Measurements from ENCODE around the gene GOLT1A.

DNA sequence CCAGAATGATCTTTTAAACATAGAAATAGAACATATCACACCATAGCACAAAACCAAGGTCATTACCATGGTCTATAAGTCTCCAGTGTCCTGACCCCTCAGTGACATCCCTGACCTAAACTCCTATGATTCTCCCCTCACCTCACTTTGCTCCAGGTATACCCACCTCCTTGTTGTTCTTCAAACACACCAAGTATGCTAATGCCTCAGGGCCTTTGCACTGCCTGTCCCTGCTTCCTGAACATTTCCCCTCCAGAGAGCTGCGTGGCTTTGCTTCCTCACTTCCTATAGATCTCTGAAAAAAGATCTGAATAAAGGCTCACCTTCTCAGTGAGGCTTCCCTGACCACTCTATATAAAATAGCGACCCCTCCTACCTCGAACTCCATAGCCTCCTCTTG, 1.1 kb downstream of the GOLT1A start:
- TF ChIP-seq CTCF (IDR thresholded peaks at IDR 0.05) (no peak), RCOR1 (IDR thresholded peaks at IDR 0.05; ENCODE audit: low read depth, low read length) (no peak), KDM1A (IDR thresholded peaks at IDR 0.05; ENCODE audit: low read depth) (no peak), CHD2 (IDR thresholded peaks at IDR 0.05; ENCODE audit: low read length, partially characterized antibody) (no peak), REST (IDR thresholded peaks at IDR 0.05) (no peak), EP300 (IDR thresholded peaks at IDR 0.05) (no peak), POLR2A (IDR thresholded peaks at IDR 0.05; ENCODE audit: low read length) (no peak), NFE2L2 (conservative IDR thresholded peaks at IDR 0.05; ENCODE audit: low read length) (no peak)

Measured in A549 (cell line).